GM12878 (cell line): ENCODE measurements around the gene TPRG1. TPM values are rescaled to one million over a fixed set of nuclear protein-coding genes. Genes with fewer than 3 reads are reported as not detected.

Experiments used
- ATAC-seq: fragments of 200-7000 bp; cut with Tn5 transposase; 3 replicates; pipeline ENCODE4 v1.9.1; 2020; ENCODE audit warnings: mild to moderate bottlenecking, moderate library complexity
- BruUV-seq: library from RNA; stranded (reverse); fragments of 400-500 nt; replicated peaks from 2 replicates; lab custom pipeline; 2021; lab: Mats Ljungman, UMichigan
- CTCF ChIA-PET: fragments of 300-600 bp; sonication (Branson Sonifier 250); formaldehyde crosslinking; extraction: SDS; loops from one replicate; lab custom pipeline; 2021; ENCODE audit warnings: inconsistent platforms; lab: Yijun Ruan, JAX
- POLR2A ChIA-PET: fragments of 350-600 bp; formaldehyde crosslinking; extraction: SDS; loops from one replicate; lab custom pipeline; 2021; ENCODE audit warnings: inconsistent platforms; lab: Charles Lee
- RAD21 ChIA-PET: fragments of 300-600 bp; sonication (Branson Sonifier 250); formaldehyde crosslinking; loops from one replicate; lab custom pipeline; 2023; ENCODE audit warnings: antibody characterized with exemption; ENCODE audit not compliant: unreplicated experiment; lab: Charles Lee
- SMC1A ChIA-PET: fragments of 300-600 bp; sonication (Branson Sonifier 250); formaldehyde crosslinking; loops from one replicate; lab custom pipeline; 2023; ENCODE audit not compliant: unreplicated experiment, uncharacterized antibody; lab: Charles Lee
- DNase-seq: peaks from one replicate; pipeline ENCODE4 v3.0.0-alpha.2; 2011; ENCODE audit warnings: low read depth, low spot score
- FAIRE-seq: peaks from 3 replicates; lab custom pipeline; 2011; peaks lifted over from hg19 to GRCh38; lab: Jason Lieb, UNC
- H2AFZ ChIP-seq: 2 replicates; pipeline ENCODE4 v1.6.0; 2011; ENCODE audit warnings: low read depth, low read length, control low read depth; ENCODE audit not compliant: control insufficient read depth
- H3K27ac ChIP-seq: 2 replicates; pipeline ENCODE4 v1.5.1; 2011; ENCODE audit warnings: control low read depth; ENCODE audit not compliant: control insufficient read depth, insufficient read depth
- H3K27me3 ChIP-seq, 2 experiments: replicated peaks in 1 of 2; 2 replicates each; pipeline versions ENCODE4 v1.6.0 to v1.6.1; 2011; ENCODE audit warnings: low read length in 1 of 2; ENCODE audit not compliant: control insufficient read depth in 2 of 2, insufficient read depth in 2 of 2
- H3K36me3 ChIP-seq, 2 experiments: 2 replicates each; pipeline ENCODE4 v1.5.1; 2011; ENCODE audit warnings: low read length in 1 of 2; ENCODE audit not compliant: control insufficient read depth in 2 of 2, insufficient read depth in 2 of 2
- H3K4me1 ChIP-seq: 2 replicates; pipeline ENCODE4 v1.6.1; 2011; ENCODE audit warnings: mild to moderate bottlenecking, low read length, moderate library complexity, mixed read lengths; ENCODE audit not compliant: control insufficient read depth, insufficient read depth
- H3K4me2 ChIP-seq: 2 replicates; pipeline ENCODE4 v1.6.0; 2011; ENCODE audit warnings: control low read depth; ENCODE audit not compliant: control insufficient read depth, insufficient read depth
- H3K4me3 ChIP-seq: fragments of 200-600 bp; sonication (generic); 2 replicates; pipeline ENCODE4 v1.5.1; 2016
- H3K79me2 ChIP-seq: 2 replicates; pipeline ENCODE4 v1.6.0; 2011; ENCODE audit warnings: low read length; ENCODE audit not compliant: control insufficient read depth, insufficient read depth
- H3K9ac ChIP-seq: 2 replicates; pipeline ENCODE4 v1.8.0; 2011; ENCODE audit warnings: low read length, control low read depth, mixed read lengths; ENCODE audit not compliant: control insufficient read depth, insufficient read depth
- H3K9me3 ChIP-seq: replicated peaks from 3 replicates; pipeline ENCODE4 v1.5.1; 2011; ENCODE audit warnings: mild to moderate bottlenecking, low read length; ENCODE audit not compliant: control insufficient read depth, insufficient read depth
- H4K20me1 ChIP-seq: 2 replicates; pipeline ENCODE4 v1.6.0; 2011; ENCODE audit not compliant: control insufficient read depth, insufficient read depth
- ASH2L ChIP-seq: fragments of 300-600, 200-600 bp; sonication (generic); IDR thresholded peaks from 2 replicates; pipeline ENCODE4 v1.6.1; 2017; ENCODE audit warnings: low read depth, mild to moderate bottlenecking, borderline replicate concordance
- BACH1 ChIP-seq: fragments of 450-650 bp; IDR thresholded peaks from 2 replicates; pipeline ENCODE4 v1.6.1; 2017; ENCODE audit warnings: mild to moderate bottlenecking, borderline replicate concordance
- FOXK2 ChIP-seq: fragments of 450-650 bp; IDR thresholded peaks from 2 replicates; pipeline ENCODE4 v1.6.1; 2017; ENCODE audit warnings: mild to moderate bottlenecking, moderate library complexity
- FOXM1 ChIP-seq: IDR thresholded peaks from 2 replicates; pipeline ENCODE4 v1.6.1; 2012; ENCODE audit warnings: low read depth, mild to moderate bottlenecking, inconsistent platforms, low read length, moderate library complexity
- IRF4 ChIP-seq: IDR thresholded peaks from 2 replicates; pipeline ENCODE4 v1.6.1; 2011; ENCODE audit warnings: low read depth, low read length
- RB1 ChIP-seq: fragments of 450-650 bp; formaldehyde crosslinking; IDR thresholded peaks from 2 replicates; pipeline ENCODE4 v1.6.1; 2017; ENCODE audit warnings: mild to moderate bottlenecking, borderline replicate concordance
- SMC3 ChIP-seq: IDR thresholded peaks from 2 replicates; pipeline ENCODE4 v1.6.1; 2011; ENCODE audit warnings: low read length, improper control_type of control experiment, borderline replicate concordance
- SP1 ChIP-seq: IDR thresholded peaks from one replicate; pipeline ENCODE4 v1.6.1; 2011; ENCODE audit warnings: low read depth, low read length
- STAT1 ChIP-seq: fragments of 450-650 bp; conservative IDR thresholded peaks from 2 replicates; pipeline ENCODE4 v1.6.1; 2014; ENCODE audit warnings: antibody characterized with exemption, mild to moderate bottlenecking
- WGBS: methylation state at CpG from one replicate; pipeline ENCODE4 v1.1.6; 2016; ENCODE audit warnings: low lambda C conversion rate; ENCODE audit not compliant: insufficient replicate concordance, insufficient coverage; ENCODE audit errors: missing lambda C conversion rate; 5-methylcytosine and 5-hydroxymethylcytosine counted together
- in situ Hi-C: fragments of 300-500 bp; cut with MboI; formaldehyde crosslinking; loops from 9 replicates; pipeline ENCODE4 v1.14.3; 2018; ENCODE audit warnings: mixed read lengths
- intact Hi-C: fragments of 100-400 bp; cut with micrococcal nuclease; formaldehyde crosslinking; loops from one replicate; pipeline ENCODE4 v1.14.2; 2022; ENCODE audit not compliant: unreplicated experiment
- polyA plus RNA-seq, 11 experiments: library from polyadenylated mRNA; depleted of rRNA in 4 of 11; unstranded in 6 of 11; stranded (reverse) in 5 of 11; fragments of >200 nt; fragmentation: Nextera tagmentation in 4 of 11; fragmentation: Illumina TruSeq in 1 of 11; extraction: Ambion mirVana in 4 of 11; extraction: Trizol in 1 of 11; gene quantifications; 1 replicate in 1 of 11; 2 replicates in 10 of 11; pipeline versions ENCODE4 v1.2.1 to v1.2.3, GENCODE V29; 2011 to 2016; ENCODE audit warnings: inconsistent platforms in 2 of 11, missing spikeins in 2 of 11, low read depth in 1 of 11
- total RNA-seq, 4 experiments: library from RNA; depleted of rRNA in 3 of 4; stranded (reverse); fragments of >200 nt in 3 of 4; fragmentation: Illumina TruSeq in 1 of 4; extraction: Trizol in 1 of 4; gene quantifications; 2 replicates each; pipeline versions ENCODE4 v1.2.1 to v1.2.3, GENCODE V29; 2013 to 2021
- TF ChIP-seq, protein P1 (sequence below): fragments of 450-650 bp; IDR thresholded peaks from 2 replicates; pipeline ENCODE4 v1.6.1; 2018; ENCODE audit warnings: borderline replicate concordance, mild to moderate bottlenecking; ENCODE audit not compliant: partially characterized antibody
- TF ChIP-seq, protein P2 (sequence below): IDR thresholded peaks from 2 replicates; pipeline ENCODE4 v1.6.1; 2011; ENCODE audit warnings: low read depth, low read length, improper control_type of control experiment, borderline replicate concordance
- TF ChIP-seq, protein P3 (sequence below): IDR thresholded peaks from 2 replicates; pipeline ENCODE4 v1.6.1; 2011; ENCODE audit warnings: low read depth, mild to moderate bottlenecking, low read length, moderate library complexity, borderline replicate concordance; ENCODE audit errors: extremely low read depth
- TF ChIP-seq, protein P4 (sequence below): IDR thresholded peaks from 2 replicates; pipeline ENCODE4 v1.6.1; 2011; ENCODE audit warnings: mild to moderate bottlenecking, low read depth, low read length, moderate library complexity; ENCODE audit not compliant: insufficient replicate concordance

TPRG1 gene
- total and polyA plus RNA-seq, 10 of the 15 experiments (the other 5 are each of a cell fraction or from before 2014, with no cell fraction given), result 0.26 to 30.7 (median 3.6) TPM

DNA sequence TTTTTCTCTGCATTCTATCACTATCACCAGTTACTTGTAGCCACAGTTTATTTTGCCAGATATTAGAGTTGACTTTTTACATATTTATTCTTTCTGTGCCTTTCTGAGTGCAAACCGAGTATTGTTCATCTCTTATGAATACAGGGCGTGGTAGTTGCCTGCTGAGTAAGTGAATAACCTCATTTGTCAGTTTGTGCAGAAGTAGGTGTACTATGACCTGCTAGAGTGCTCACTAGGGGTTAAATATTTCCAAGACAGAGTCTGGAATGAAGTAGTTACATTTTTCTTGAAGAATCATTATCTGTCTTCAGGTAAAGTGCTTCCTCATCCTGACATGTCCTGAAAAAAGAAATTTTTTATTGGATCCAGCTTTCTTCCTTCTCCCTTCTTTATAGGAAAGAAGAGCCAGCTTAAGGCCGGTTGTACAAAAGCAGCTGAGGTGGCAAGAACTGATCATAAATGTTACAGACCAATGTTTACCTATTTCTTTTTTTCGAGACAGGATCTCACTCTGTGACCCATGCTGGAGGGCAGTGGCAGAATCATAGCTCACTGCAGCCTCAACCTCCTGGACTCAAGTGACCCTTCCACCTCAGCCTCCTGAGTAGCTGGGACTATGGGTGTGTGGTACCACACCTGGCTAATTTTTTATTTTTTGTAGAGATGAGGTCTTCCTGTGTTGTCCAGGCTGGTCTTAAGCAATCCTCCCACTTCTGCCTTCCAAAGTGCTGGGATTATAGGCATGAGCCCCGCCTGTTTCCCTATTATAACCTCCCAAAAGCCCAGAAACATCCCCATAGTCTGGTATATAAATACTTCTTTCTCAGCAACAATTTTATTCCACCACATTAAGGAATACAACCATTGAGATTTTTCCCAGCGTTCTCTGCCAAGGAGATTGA is 182.5 kb downstream of the TPRG1 start:
- Histone ChIP-seq H2AFZ (no peak overlapping the region), H3K4me2 (no peak overlapping the region), H3K4me1 (peaks cover 9% of the 10 kb centered on the region), H4K20me1 (no peaks in the 10 kb centered on the region), H3K9me3 (no peaks in the 10 kb centered on the region), H3K9ac (no peak overlapping the region), H3K27me3 (no peaks in the 10 kb centered on the region), H3K36me3 (no peaks in the 10 kb centered on the region), H3K27ac (no peak overlapping the region), H3K4me3 (no peak overlapping the region), H3K79me2 (no peaks in the 10 kb centered on the region)
- no peak for TF ChIP-seq STAT1
- TF ChIP-seq, protein P1, sequence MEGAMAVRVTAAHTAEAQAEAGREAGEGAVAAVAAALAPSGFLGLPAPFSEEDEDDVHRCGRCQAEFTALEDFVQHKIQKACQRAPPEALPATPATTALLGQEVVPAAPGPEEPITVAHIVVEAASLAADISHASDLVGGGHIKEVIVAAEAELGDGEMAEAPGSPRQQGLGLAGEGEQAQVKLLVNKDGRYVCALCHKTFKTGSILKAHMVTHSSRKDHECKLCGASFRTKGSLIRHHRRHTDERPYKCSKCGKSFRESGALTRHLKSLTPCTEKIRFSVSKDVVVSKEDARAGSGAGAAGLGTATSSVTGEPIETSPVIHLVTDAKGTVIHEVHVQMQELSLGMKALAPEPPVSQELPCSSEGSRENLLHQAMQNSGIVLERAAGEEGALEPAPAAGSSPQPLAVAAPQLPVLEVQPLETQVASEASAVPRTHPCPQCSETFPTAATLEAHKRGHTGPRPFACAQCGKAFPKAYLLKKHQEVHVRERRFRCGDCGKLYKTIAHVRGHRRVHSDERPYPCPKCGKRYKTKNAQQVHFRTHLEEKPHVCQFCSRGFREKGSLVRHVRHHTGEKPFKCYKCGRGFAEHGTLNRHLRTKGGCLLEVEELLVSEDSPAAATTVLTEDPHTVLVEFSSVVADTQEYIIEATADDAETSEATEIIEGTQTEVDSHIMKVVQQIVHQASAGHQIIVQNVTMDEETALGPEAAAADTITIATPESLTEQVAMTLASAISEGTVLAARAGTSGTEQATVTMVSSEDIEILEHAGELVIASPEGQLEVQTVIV, result no peak
- TF ChIP-seq, protein P2, sequence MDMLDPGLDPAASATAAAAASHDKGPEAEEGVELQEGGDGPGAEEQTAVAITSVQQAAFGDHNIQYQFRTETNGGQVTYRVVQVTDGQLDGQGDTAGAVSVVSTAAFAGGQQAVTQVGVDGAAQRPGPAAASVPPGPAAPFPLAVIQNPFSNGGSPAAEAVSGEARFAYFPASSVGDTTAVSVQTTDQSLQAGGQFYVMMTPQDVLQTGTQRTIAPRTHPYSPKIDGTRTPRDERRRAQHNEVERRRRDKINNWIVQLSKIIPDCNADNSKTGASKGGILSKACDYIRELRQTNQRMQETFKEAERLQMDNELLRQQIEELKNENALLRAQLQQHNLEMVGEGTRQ, result no peak
- no peak for TF ChIP-seq SMC3
- no peak for TF ChIP-seq BACH1
- no peak for TF ChIP-seq FOXK2
- TF ChIP-seq IRF4, result no peak
- TF ChIP-seq FOXM1, result no peak
- TF ChIP-seq RB1, result no peak
- TF ChIP-seq, protein P3, sequence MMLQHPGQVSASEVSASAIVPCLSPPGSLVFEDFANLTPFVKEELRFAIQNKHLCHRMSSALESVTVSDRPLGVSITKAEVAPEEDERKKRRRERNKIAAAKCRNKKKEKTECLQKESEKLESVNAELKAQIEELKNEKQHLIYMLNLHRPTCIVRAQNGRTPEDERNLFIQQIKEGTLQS, result no peak
- TF ChIP-seq SP1, result no peak
- TF ChIP-seq, protein P4, sequence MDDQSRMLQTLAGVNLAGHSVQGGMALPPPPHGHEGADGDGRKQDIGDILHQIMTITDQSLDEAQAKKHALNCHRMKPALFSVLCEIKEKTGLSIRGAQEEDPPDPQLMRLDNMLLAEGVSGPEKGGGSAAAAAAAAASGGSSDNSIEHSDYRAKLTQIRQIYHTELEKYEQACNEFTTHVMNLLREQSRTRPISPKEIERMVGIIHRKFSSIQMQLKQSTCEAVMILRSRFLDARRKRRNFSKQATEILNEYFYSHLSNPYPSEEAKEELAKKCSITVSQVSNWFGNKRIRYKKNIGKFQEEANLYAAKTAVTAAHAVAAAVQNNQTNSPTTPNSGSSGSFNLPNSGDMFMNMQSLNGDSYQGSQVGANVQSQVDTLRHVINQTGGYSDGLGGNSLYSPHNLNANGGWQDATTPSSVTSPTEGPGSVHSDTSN, result no peak
- no peak for TF ChIP-seq ASH2L
- DNase-seq (no peak), ATAC-seq (no peak), FAIRE-seq (no peak)
- BruUV-seq, result no TSS peak
- RAD21 ChIA-PET, result interaction anchor here (0.9 to 1.2 kb wide), 2 partner anchors 586 to 594 kb away, joined by 3 to 4 read pairs; no protein-coding TSS in a partner anchor
- intact Hi-C loops, result no loop called here
- SMC1A ChIA-PET, result interaction anchor here (0.8 to 2.1 kb wide), 10 partner anchors 8 to 595 kb away, joined by 3 to 6 read pairs (median 4); no protein-coding TSS in a partner anchor
- in situ Hi-C loops, result no loop called here
- WGBS, result 72% methylated on average over 6 of the region's 6 CpGs
- CTCF ChIA-PET, result interaction anchor here (0.7 to 2.4 kb wide), 4 partner anchors 15 to 1030 kb away, joined by 3 to 7 read pairs (median 4); no protein-coding TSS in a partner anchor
- POLR2A ChIA-PET, result no interaction called here
